Measurements from ENCODE around the gene TBCE. TPM values are rescaled to one million over a fixed set of nuclear protein-coding genes. Genes with fewer than 3 reads are reported as not detected.

Gene TBCE
- total RNA-seq, 1 donor from 2014 or later, result 19.1 TPM

GRCh38 chr1:235391874-235392273, 24.6 kb downstream of the TBCE start:
- intact Hi-C loops (cut with micrococcal nuclease), result no loop called here
- POLR2A ChIA-PET, result interaction anchor here (0.6 kb wide), 1 partner anchor 202 kb away, joined by 3 read pairs; no protein-coding TSS in a partner anchor
- Mint-ChIP-seq H3K27me3 (no peaks in the 10 kb centered on the region), H3K4me3 (no peak overlapping the region), H3K36me3 (ENCODE audit: low read depth) (peaks cover 7% of the 10 kb centered on the region), H3K27ac (no peak overlapping the region), H3K4me1 (no peaks in the 10 kb centered on the region), H3K9me3 (peaks cover 4% of the 10 kb centered on the region)
- ATAC-seq (ENCODE audit: low read depth) (no peak), DNase-seq (no peak)
- TF ChIP-seq CTCF (IDR thresholded peaks at IDR 0.05), result no peak
- CTCF ChIA-PET, result no interaction called here

- H3K36me3 Mint-ChIP-seq (ENCODE audit: low read depth), result peaks cover 9% of the 10 kb centered on the region
- no peak overlapping the region for H3K27ac Mint-ChIP-seq
- ChIA-PET CTCF (no interaction called here), POLR2A (no interaction called here)
- H3K27me3 Mint-ChIP-seq, result no peaks in the 10 kb centered on the region
- no peak overlapping the region for H3K4me3 Mint-ChIP-seq
- no peaks in the 10 kb centered on the region for H3K9me3 Mint-ChIP-seq
- no peak for TF ChIP-seq CTCF (IDR thresholded peaks at IDR 0.05)
- ATAC-seq (ENCODE audit: low read depth) (no peak), DNase-seq (no peak)
- H3K4me1 Mint-ChIP-seq, result no peaks in the 10 kb centered on the region
- intact Hi-C loops (cut with micrococcal nuclease), result no loop called here
Observed at GRCh38 chr1:235397733-235398132, 30.5 kb downstream of the TBCE start.

GRCh38 chr1:235399661-235400060, 32.4 kb downstream of the TBCE start:
- Mint-ChIP-seq H3K36me3 (ENCODE audit: low read depth) (peaks cover 15% of the 10 kb centered on the region), H3K27me3 (no peaks in the 10 kb centered on the region), H3K9me3 (no peaks in the 10 kb centered on the region), H3K4me1 (no peaks in the 10 kb centered on the region), H3K4me3 (no peak overlapping the region), H3K27ac (no peak overlapping the region)
- DNase-seq, result no peak
- ATAC-seq (ENCODE audit: low read depth), result no peak
- intact Hi-C loops (cut with micrococcal nuclease), result no loop called here
- ChIA-PET POLR2A (interaction anchor here (0.5 kb wide), 1 partner anchor 29 kb away, joined by 6 read pairs; no protein-coding TSS in a partner anchor), CTCF (no interaction called here)
- no peak for TF ChIP-seq CTCF (IDR thresholded peaks at IDR 0.05)

- POLR2A ChIA-PET, result no interaction called here
- no peak for TF ChIP-seq CTCF (IDR thresholded peaks at IDR 0.05)
- Mint-ChIP-seq H3K4me3 (no peak overlapping the region), H3K4me1 (no peaks in the 10 kb centered on the region), H3K27ac (no peak overlapping the region), H3K9me3 (no peaks in the 10 kb centered on the region), H3K27me3 (no peaks in the 10 kb centered on the region), H3K36me3 (ENCODE audit: low read depth) (peaks cover 18% of the 10 kb centered on the region)
- ATAC-seq (ENCODE audit: low read depth) (no peak), DNase-seq (no peak)
- CTCF ChIA-PET, result no interaction called here
- intact Hi-C loops (cut with micrococcal nuclease), result no loop called here
Observed at GRCh38 chr1:235401251-235401650, 34.0 kb downstream of the TBCE start.

GRCh38 chr1:235402457-235403200, 35.4 kb downstream of the TBCE start:
- no peak for TF ChIP-seq CTCF (IDR thresholded peaks at IDR 0.05)
- DNase-seq (no peak), ATAC-seq (ENCODE audit: low read depth) (no peak)
- Mint-ChIP-seq H3K9me3 (no peaks in the 10 kb centered on the region), H3K4me1 (no peaks in the 10 kb centered on the region), H3K4me3 (no peak overlapping the region), H3K27ac (no peak overlapping the region), H3K27me3 (no peaks in the 10 kb centered on the region), H3K36me3 (ENCODE audit: low read depth) (peaks cover 18% of the 10 kb centered on the region)
- intact Hi-C loops (cut with micrococcal nuclease), result no loop called here
- CTCF ChIA-PET, result interaction anchor here (0.7 kb wide), 1 partner anchor 26 kb away, joined by 3 read pairs; no protein-coding TSS in a partner anchor
- POLR2A ChIA-PET, result interaction anchor here (0.6 kb wide), 1 partner anchor 8 kb away, joined by 5 read pairs; no protein-coding TSS in a partner anchor
